IMR-90 (cell line): ENCODE measurements around the gene IQSEC3.

Experiments used
- MAZ ChIP-seq: IDR thresholded peaks from 2 replicates; pipeline ENCODE4 v1.6.1; 2012; ENCODE audit warnings: low read depth, mild to moderate bottlenecking, low read length, improper control_type of control experiment, moderate library complexity, borderline replicate concordance
- MXI1 ChIP-seq: IDR thresholded peaks from 2 replicates; pipeline ENCODE4 v1.6.1; 2012; ENCODE audit warnings: low read depth, mild to moderate bottlenecking, low read length, moderate library complexity, borderline replicate concordance
- TF ChIP-seq, protein P1 (sequence below): conservative IDR thresholded peaks from 2 replicates; pipeline ENCODE4 v1.5.1; 2012; ENCODE audit warnings: mild to moderate bottlenecking, low read depth, low read length, improper control_type of control experiment
- TF ChIP-seq, protein P2 (sequence below): fragments of 150-350 bp; IDR thresholded peaks from 2 replicates; pipeline ENCODE4 v1.6.1; 2016; ENCODE audit warnings: low read depth, mild to moderate bottlenecking, low read length, moderate library complexity, borderline replicate concordance

GRCh38 chr12:20757-21156 lies 45.8 kb upstream of the IQSEC3 start:
- TF ChIP-seq MAZ: no peak
- no peak for TF ChIP-seq MXI1
- TF ChIP-seq, protein P1, sequence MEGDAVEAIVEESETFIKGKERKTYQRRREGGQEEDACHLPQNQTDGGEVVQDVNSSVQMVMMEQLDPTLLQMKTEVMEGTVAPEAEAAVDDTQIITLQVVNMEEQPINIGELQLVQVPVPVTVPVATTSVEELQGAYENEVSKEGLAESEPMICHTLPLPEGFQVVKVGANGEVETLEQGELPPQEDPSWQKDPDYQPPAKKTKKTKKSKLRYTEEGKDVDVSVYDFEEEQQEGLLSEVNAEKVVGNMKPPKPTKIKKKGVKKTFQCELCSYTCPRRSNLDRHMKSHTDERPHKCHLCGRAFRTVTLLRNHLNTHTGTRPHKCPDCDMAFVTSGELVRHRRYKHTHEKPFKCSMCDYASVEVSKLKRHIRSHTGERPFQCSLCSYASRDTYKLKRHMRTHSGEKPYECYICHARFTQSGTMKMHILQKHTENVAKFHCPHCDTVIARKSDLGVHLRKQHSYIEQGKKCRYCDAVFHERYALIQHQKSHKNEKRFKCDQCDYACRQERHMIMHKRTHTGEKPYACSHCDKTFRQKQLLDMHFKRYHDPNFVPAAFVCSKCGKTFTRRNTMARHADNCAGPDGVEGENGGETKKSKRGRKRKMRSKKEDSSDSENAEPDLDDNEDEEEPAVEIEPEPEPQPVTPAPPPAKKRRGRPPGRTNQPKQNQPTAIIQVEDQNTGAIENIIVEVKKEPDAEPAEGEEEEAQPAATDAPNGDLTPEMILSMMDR: no peak
- TF ChIP-seq, protein P2, sequence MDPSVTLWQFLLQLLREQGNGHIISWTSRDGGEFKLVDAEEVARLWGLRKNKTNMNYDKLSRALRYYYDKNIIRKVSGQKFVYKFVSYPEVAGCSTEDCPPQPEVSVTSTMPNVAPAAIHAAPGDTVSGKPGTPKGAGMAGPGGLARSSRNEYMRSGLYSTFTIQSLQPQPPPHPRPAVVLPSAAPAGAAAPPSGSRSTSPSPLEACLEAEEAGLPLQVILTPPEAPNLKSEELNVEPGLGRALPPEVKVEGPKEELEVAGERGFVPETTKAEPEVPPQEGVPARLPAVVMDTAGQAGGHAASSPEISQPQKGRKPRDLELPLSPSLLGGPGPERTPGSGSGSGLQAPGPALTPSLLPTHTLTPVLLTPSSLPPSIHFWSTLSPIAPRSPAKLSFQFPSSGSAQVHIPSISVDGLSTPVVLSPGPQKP: no peak
